IPS-11a (cell line): Measurements from ENCODE around the gene DGKG.
A peak's percentile ranks its signal among the peaks of the same experiment; 100 is the strongest.

Experiments used
- H3K4me3 ChIP-seq: one replicate; pipeline ENCODE4 v1.5.1; 2013; ENCODE audit warnings: low read depth, low read length, control low read depth

The DGKG gene

DNA sequence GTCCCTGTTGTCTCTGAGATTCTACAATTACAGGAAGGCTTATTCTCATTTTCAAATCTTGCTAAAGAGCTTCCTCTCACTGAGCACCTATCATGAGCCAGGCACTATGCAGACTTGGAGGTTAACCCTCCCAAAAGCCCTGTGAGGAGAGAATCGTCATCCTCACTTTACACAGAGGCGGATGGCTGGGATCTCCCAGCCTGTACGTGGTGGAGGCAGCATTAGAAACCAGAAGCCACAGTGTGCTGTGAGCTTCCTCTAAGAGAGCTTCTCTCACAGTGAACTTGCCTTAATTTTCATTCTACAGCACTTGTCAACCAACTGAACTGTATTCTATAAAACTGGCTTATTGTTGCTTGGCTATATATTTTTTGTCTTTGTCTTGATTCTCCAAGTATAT lies 6.1 kb upstream of the DGKG start:
- H3K4me3 ChIP-seq = no peak overlapping the region

DNA sequence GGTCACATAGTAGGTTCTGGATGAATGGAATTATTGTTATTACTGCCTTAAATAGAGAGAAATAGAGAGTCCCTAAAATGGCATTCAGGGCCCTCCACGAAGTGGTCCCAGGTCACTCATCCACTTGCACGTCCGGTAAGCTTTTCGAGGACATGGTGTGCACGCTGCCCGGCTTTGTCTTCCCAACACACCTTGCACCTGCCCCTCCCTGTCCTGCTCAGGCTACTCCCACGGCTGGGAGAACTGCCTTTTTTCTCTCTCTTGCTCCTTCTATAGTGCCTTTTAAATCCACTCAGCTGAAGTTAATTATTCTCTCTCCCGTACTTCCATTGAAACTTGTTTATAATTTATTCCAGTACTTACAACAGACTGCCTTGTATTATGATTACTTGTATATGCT lies 5.6 kb upstream of the DGKG start:
- no peak overlapping the region for H3K4me3 ChIP-seq

DNA sequence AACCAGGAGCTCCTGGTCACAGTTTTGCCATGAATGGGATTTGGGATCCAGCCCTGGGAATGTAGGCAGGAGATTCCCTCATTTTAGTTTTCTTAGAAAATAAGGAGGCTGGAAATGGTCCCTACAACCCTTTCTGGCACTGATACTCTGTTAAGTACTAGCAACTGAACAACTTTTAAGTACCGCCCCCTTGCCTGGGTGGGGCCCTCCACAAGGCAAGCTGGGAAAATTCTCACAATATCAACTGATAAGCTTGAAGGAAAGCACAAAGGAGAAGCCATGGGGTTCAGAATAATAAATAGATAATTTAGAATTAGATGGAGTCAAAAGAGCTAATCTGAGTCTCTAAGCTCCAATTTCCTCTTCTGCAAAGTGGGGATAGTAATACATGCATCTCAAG lies 4.2 kb upstream of the DGKG start:
- H3K4me3 ChIP-seq = no peak overlapping the region

DNA sequence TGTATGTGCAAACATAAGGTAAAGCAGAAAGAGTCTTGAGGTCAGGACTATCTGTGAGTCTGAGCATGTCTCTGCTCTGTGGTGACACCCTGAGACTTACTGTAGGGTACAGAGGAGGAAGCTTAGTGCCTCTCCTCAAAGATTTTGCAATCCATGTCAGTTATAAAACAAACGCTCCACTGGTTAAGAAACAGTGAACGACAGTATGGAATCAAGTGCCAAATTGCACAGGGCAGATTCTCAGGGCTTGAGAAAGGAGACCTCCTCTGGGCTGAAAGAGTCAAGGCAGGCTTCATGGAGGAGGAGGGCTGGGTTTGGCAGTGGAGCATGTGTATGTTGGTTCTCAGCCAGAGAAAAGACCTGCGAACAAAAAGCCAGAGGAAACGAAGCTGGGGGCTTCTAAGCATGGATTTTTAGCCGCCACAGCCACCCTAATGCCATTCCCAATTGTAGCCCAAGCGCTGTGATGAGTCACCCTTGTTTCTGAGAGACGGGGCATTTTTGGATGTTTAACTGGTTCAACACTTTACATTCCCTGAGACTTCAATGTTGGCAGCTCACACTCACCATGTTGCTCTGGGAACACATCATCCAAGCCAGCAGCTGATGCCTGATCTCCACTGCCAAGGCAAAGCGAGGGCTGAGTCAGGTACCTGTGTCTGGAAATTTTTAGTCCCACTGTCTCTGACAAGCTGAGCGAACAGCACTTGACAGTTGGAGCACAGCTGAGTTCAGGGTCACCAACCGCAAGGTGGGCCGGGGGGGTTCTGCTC lies 3.4 kb upstream of the DGKG start:
- H3K4me3 ChIP-seq = no peak overlapping the region

DNA sequence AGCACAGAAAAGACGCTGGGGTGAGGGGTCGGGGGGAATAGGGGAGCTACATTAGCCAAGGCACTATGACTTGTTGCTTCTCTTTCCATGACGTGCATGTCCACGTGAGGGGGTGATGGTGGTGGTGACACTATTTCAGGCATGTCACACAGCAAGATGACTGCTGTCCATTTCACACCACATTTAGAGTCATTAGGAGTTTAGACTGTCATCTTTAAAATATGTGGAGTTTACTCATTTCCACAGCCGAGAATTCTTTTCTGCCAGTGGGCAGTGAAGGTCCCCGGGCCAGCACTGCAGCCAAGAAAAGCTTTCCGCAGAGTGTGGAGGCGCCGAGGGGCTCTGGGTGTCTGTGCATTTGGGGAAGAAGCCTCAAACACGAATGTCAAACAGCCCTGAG lies 954 bp upstream of the DGKG start:
- no peak overlapping the region for H3K4me3 ChIP-seq

DNA sequence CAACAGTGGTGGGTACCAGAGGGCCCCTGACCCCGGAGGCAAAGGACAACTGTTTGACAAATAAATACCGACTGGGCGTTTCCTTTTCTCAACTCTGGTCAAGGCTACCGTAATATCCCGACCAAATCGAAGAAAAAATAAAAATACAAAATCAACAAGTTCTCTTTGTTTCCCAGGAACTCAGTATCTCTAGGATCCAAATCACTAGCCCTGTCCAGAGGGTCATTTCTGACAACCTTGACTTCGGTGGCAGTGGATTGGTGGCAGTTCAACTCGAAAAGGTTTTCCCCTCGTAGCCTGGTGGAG lies 456 bp upstream of the DGKG start:
- peak overlapping the region; percentile 48 for H3K4me3 ChIP-seq

DNA sequence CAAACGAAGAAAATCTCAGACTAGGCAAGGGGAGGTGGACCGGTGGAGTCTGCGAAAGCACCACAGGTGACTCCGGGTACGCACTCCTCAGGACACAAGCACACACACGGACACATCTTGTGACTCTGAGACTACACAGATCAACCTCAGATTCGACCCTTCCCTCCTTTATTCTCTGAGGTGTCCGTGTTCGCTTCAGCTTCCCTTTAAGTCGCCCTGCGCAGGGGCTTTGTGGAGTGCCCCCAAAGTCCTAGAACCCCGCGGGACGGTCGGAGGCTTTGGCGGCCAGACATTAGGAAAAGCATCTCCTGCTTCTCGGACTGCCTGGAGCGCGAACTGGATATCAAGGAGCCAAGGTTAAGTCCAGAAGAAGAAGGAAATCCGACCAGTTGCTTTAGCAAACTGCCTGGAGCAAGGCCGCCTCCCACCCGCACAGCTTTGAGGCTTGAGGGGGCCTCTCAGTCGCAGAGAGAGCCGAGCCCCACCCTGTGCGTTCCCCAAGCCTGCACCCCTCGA lies 730 bp downstream of the DGKG start:
- H3K4me3 ChIP-seq = peak overlapping the region; percentile 48

DNA sequence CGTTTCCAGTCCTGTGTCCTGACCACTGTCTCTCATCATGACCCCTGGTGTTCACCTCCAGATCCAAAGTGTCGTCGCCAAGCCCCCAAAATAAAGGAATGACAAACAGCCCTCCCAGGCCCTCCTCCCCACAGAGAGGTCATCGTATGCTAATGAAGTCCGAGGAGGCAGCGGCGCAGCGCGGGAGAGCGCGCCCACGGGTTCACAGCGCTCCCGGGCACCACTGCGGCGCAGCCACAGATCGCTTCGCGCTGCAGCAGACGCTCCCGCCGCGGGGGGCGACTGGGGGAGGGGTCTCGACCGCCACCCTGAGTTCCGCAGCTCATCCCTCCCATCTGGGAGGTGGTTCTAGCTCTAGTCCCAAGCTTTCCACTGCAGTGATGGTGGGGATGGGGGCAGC lies 1.3 kb downstream of the DGKG start:
- peak overlapping the region; percentile 48 for H3K4me3 ChIP-seq

DNA sequence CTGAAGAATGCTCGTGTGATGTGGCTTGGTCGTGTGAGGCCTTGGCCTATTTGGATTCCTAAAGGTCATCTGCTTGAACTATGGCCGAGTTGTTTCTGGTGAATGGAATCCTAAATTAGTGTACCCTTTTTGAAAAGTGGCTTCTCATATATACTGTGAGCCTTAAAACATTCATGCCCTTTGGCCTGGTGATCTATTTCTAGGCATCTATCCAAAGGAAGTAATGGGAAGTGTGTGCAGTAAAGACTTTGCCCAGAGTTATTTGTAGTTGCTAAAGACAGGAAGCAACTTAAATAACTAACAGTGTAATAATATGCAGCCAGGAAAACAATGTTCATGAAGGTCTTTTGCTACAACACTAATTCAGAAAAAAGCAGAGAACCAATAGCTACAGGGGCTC lies 3.0 kb downstream of the DGKG start:
- no peak overlapping the region for H3K4me3 ChIP-seq

DNA sequence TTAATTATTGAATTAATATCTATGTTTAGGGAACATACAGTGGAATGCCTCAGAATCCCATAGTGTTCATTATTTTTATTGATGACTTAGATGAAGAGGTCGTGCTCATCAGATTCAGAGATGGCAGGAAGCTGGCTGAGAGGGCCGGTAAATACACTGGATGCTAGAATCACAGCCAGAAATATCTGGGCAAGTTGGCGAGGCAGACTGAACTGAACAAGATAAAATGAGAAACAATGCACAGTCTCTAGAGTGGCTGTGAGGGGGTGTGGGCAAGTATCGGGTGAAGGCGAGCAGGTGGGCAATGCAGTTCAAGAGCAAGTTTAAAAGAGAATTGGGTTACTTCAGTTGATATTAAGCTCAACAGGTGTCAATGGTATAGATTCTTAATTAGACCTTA lies 5.9 kb downstream of the DGKG start:
- H3K4me3 ChIP-seq = no peak overlapping the region

DNA sequence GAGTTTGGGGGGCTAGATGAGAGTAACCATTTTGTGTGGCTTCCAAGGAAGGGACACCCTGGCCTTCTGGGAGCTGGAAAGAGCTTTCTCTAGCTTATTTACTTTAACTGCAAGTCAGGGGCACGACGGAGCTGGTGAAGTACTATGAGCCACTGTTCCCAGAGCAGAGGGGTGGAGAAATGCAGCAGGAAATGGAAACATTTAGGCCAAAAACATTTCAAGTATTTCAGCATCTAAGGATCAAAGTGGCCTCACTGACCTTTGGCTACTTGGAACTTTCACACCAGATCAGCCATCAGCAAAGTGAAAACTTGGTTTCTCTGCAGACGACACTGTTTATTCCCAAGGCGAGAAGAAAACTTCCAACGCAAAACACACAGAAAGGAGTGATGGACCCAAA lies 7.9 kb downstream of the DGKG start:
- H3K4me3 ChIP-seq = no peak overlapping the region

DNA sequence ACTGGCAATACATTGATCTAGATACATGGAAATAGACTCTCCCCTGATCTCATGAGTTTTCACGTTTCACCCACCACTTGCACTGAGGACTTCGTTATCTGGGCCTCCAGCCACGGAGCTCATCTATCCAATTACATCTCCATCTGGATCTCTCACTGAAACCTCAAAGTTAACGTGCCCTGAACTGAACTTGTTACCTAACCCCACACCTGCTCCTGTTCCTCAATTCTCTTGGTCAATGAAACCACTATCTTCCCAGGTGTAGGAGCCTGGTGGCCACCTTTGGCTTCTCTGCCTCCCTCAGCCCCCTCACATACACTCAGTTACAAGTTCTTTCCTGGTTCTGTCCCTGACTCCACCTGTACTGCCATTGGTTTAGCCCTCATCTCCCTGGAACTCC lies 9.7 kb downstream of the DGKG start:
- no peak overlapping the region for H3K4me3 ChIP-seq

DNA sequence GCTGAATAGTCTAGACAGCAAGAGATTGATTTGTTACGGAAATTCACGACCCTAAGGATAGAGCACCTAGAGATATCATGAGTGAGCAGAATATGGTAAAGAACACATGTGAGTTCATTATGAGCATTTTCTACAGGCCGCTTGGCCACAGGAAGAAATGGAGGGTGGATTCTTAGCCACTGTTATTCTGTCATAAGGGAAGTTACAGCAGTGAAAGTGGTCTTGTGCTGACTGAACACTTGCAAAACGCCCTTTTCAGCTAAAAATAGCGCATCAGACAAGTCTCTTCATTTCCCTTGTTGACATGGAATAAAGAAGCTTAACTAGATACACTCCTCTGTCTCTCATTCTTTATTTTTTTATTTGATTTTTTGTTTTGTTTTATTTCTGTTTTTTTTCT lies 19.8 kb downstream of the DGKG start:
- no peak overlapping the region for H3K4me3 ChIP-seq

DNA sequence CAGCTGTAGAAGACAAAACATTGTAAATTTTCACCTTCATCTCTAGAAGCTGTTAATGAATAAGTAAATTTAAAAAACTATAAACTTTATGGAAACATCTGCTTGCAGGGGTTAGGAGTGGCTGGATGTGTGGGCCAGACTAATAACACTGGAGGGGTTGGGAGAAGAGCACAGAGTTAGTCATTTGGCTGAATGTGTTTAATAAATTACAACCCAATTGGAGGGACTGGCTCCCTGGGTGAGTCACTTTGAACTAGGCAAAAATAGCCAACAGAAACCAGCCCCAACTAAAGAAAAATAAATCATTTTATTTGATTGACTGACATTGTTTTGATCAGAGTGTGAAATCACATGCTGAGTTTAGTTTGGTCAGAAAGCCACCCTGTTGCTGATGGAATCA lies 21.8 kb downstream of the DGKG start:
- H3K4me3 ChIP-seq = no peak overlapping the region

DNA sequence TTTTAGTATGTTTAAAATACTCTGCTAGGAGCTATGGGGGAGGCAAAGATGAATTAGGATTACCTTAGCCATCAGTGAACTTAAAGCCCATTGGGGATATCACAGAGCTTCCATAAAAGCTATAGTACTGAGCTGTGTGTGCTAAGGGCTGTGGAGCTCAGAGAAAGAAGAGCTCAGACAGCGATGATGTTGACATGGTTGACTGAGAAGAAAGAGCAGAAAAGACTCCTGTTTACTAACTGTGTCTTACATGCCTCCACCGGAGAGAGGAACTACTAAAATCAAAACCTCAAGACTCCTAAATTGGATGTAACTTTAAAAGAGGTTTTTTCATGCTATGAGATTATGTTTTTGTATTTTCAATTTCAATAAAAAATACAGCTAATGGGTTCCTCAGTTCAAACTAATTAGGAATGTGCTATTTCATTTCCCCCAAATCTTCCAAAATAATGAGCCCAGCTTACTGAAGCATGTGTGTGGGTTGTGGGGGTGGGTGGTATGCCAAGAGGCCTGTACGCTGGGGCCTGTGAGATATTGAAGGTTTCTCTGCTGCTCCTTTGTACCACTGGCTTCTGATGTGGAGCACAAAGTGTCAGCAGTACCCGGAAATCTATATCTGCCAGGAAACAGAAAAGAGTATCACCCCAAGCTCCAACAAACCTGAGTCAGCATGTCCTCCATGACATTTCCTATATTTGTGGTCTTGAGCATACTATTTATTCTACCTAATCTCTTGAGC lies 22.7 kb downstream of the DGKG start:
- H3K4me3 ChIP-seq = no peak overlapping the region

DNA sequence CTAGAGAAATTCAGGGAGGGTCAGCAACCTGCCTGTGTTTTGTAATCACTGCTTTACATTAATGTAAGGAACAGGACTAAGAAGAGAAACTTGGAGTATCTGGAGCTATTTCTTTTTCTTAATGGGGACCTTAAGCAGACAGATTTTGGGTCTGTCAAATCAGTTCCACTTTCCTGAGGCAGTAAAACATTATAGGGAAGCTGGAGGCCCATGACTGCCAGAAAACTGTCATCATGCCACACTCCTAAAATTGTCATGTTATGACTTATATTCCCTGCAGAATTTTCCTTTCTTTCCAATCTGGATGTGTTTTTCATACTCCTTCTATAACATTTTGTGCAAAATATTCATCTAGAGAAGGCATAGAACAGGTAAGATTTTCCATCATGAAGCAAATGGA lies 28.8 kb downstream of the DGKG start:
- H3K4me3 ChIP-seq = no peak overlapping the region

DNA sequence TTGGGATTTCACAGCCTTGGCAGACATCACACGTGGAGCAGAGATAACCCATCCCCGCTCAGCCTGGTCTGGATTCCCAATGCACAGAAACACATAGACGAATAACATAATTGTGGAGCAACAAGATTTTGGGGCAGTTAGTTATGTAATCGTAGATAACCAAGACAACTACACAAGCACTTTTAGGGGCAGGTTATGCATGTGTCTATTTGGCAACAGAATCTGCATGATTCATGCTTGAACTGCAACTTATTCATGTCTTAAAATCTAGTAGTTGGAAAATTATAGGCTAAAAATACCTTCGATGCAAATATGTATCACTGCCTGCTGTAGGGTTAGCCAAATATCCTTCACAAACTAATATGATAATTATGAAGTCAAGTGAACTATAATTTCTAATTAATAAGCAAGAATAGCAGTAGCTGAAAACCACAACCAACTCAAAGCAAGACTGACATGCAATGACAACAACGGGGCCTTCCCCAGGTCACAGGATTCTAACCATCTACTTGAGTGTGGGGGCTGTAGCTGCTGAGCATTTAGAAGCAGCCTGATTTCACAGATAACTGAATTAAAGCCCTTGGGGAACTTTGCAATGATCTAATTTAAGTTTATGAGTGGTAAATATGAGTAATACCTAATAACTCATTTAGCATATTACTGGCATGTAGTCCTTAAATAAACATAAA lies 31.1 kb downstream of the DGKG start:
- no peak overlapping the region for H3K4me3 ChIP-seq

DNA sequence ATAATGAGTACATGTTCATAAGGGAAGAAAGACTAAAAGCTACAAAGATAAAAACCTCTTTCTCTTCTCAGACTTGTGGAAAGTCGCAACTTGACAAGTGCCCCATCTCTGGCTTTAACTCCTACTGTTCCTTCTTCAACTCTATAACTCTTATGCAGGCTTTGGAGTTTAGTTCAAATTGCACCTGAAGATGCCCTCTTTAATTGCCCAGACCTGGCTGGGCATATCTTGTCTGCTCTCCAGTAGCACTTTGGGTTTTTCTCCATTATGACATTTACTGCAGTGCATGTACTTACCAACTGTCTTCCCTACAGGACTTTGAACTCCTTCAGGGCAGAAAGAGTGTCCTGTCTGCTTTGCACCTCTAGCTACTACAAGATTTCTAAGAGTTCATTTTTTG lies 32.4 kb downstream of the DGKG start:
- no peak overlapping the region for H3K4me3 ChIP-seq

DNA sequence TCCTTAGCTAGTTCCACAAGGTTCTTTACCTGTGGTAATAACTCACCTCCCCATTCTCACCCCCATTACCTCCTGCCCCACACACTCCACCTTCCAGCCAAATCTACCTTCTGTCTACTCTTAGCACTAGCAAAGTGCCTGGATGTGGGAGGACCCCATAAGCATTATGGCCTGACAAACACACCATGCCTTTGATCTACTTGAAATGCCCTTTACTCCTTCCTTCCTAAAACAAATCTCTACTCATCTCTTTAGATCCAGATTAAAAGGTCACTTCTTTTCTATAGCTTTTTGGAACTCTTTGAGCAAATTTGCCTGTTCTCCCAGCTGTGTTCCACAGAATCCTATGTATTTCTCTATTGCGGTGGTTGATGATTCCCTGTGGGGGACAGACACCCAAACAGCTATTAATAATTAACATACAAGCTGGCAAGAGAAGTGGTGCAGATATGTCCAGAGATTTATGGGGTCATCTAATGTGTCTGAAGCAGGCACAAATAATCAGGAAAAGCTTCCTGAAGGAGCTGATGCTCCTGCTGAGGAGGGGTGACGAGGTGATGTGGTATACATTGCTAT lies 34.0 kb downstream of the DGKG start:
- no peak overlapping the region for H3K4me3 ChIP-seq

DNA sequence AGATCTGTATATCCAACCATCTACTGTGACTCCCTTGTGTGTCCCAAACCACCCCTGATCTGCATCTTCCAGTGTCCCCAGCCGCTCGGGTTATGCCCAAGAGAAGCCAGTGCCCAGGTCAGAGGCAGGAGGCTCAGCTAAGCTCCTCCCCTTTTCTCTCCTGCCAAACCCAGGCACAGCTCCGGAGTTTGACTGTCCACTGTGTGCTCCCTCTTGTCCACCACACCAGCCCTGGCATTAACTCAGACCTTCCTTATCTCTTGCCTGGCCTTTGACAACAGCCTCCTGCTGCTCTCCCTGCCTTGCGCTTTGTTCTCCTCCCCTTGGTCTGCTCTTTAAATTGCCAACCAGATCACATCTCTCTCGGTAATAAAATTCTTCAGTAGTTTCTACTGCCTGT lies 39.3 kb downstream of the DGKG start:
- H3K4me3 ChIP-seq = no peak overlapping the region

DNA sequence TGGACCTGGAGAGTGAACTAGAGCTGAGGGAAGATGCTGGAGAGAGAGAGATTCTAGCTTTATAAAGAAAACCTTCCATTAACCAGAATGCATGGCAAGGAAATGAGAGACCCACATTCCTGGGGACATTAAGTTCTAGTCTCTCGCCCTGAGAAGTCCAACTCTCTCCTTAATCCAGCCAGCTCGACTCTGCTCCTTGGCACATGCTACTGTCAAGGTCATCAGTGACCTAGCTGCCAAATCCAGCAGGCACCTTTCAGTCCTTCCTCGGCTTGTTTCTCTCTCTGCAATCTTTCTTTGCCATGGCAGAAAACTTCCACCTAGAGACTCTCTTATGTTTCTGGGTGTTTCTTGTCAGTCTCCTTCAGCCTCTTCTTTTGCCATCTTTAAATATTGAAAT lies 40.3 kb downstream of the DGKG start:
- H3K4me3 ChIP-seq = no peak overlapping the region
